Muscle layer of colon (tissue), 2 donors: ENCODE data around the gene RTKN2.
"Not testable (repeated sequence)": the region's sequence is repeated elsewhere in the genome, so short reads cannot be mapped to it uniquely, and the experiment has no call there.

Source experiments
- H3K27ac ChIP-seq: one replicate; pipeline ENCODE4 v1.7.0; 2013; ENCODE audit warnings: low read depth, mild to moderate bottlenecking, low read length, moderate library complexity
- H3K27me3 ChIP-seq, 2 donors: one replicate each; pipeline ENCODE4 v1.7.0; 2013; ENCODE audit warnings: low read length in 2 of 2, mild to moderate bottlenecking in 2 of 2; ENCODE audit not compliant: insufficient read depth in 2 of 2, control insufficient read depth in 1 of 2
- H3K36me3 ChIP-seq: one replicate; pipeline ENCODE4 v1.7.0; 2013; ENCODE audit warnings: mild to moderate bottlenecking, low read length; ENCODE audit not compliant: insufficient read depth
- H3K4me1 ChIP-seq: one replicate; pipeline ENCODE4 v1.7.0; 2013; ENCODE audit warnings: mild to moderate bottlenecking, low read length; ENCODE audit not compliant: insufficient read depth
- H3K4me3 ChIP-seq, 2 donors: one replicate each; pipeline ENCODE4 v1.7.0; 2013; ENCODE audit warnings: low read length in 2 of 2, low read depth in 1 of 2, mild to moderate bottlenecking in 1 of 2, moderate library complexity in 1 of 2
- H3K9ac ChIP-seq: one replicate; pipeline ENCODE4 v1.7.0; 2013; ENCODE audit warnings: low read length
- H3K9me3 ChIP-seq: one replicate; pipeline ENCODE4 v1.7.0; 2013; ENCODE audit warnings: mild to moderate bottlenecking, low read length
- donor health status: abdominal sarcoma.
- donor health status: Adenocarcinoma of cecum.

The RTKN2 gene

DNA sequence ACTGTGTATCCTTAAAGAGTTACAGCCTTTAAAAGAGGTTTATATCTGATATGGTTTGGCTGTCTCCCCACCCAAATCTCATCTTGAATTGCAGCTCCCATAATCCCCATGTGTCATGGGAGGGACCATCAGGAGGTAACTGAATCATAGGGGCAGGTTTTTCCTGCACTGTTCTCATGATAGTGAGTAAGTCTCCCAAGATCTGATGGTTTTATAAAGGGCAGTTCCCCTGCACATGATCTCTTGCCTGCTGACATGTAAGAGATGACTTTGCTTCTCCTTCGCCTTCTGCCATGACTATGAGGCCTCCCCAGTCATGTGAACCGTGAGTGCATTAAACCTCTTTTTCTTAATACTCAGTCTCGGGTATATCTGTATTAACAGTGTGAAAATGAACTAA is 9.7 kb downstream of the RTKN2 start:
- H3K4me3 ChIP-seq = no peak overlapping the region
- H3K4me1 ChIP-seq = no peaks in the 10 kb centered on the region
- H3K36me3 ChIP-seq = no peaks in the 10 kb centered on the region
- H3K9me3 ChIP-seq = no peaks in the 10 kb centered on the region
- no peak overlapping the region for H3K9ac ChIP-seq
- no peaks in the 10 kb centered on the region for H3K27me3 ChIP-seq
- H3K27ac ChIP-seq = no peak overlapping the region

DNA sequence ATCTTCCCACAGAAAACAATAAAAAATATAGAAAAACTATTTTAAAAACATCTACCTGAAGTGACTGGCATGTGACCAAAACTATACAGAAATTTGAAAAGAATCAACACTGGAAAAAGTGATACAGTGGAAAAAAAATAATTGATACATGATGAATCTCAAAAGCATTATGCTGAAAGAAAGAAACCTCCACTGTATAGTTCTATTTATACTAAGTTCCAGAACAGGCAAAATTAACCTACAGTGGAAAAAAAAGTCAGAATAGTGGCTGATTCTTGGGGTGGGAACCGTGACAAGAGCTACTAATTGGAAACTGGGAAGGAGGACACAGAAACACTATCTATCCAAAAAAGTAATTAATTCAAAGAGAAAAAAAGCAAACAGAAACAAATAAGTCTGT is 14.9 kb downstream of the RTKN2 start:
- Histone ChIP-seq H3K9me3 (no peaks in the 10 kb centered on the region), H3K4me3 (no peak overlapping the region), H3K27ac (no peak overlapping the region), H3K27me3 (no peaks in the 10 kb centered on the region), H3K4me1 (no peaks in the 10 kb centered on the region), H3K9ac (no peak overlapping the region), H3K36me3 (no peaks in the 10 kb centered on the region)

DNA sequence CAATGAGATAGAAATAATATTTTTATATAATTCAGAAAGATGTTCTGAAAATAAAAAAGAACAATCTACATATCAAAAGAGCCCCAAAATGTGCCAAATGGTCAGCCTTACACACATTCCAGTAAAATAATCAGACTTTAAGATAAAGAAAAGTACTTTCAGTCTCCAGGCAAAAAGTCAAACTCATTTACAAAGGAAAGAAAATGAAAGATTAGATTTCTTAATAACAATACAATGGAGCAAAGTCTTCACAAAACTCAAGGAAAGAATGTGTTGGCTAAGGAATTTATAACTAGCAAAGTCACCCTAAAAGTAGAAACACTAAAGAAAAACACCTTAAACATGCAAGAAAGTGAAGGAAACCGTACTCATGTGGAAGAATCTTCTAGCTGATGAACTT is 16.6 kb downstream of the RTKN2 start:
- Histone ChIP-seq H3K27me3 (no peaks in the 10 kb centered on the region), H3K4me3 (no peak overlapping the region), H3K27ac (no peak overlapping the region), H3K9ac (no peak overlapping the region), H3K4me1 (no peaks in the 10 kb centered on the region), H3K9me3 (no peaks in the 10 kb centered on the region), H3K36me3 (no peaks in the 10 kb centered on the region)

DNA sequence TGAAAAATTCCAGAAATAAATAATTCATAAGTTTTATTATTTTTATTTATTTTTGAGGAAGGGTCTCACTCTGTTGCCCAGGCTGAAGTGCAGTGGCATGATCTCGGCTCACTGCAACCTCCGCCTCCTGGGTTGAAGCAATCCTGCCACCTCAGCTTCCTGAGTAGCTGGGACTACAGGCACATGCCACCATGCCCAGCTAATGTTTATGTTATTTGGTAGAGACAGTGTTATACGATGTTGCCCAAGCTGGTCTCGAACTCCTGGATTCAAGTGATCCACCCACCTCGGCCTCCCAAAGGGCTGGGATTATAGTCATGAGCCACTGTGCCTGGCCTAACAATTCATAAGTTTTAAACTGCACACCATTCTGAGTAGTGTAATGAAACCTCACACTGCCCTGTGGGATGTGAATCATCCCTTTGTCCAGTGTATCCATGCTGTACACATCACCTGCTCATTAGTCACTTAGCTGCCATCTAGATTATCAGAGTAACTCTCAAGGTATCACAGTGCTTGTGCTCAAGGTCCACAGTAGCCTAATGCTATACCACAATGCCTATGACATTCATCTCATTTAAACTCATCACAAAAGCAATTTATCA is 17.9 kb downstream of the RTKN2 start:
- no peak overlapping the region for H3K9ac ChIP-seq
- H3K9me3 ChIP-seq = no peaks in the 10 kb centered on the region
- no peak overlapping the region for H3K27ac ChIP-seq
- no peaks in the 10 kb centered on the region for H3K4me1 ChIP-seq
- H3K36me3 ChIP-seq = no peaks in the 10 kb centered on the region
- no peak overlapping the region for H3K4me3 ChIP-seq
- H3K27me3 ChIP-seq = no peaks in the 10 kb centered on the region

DNA sequence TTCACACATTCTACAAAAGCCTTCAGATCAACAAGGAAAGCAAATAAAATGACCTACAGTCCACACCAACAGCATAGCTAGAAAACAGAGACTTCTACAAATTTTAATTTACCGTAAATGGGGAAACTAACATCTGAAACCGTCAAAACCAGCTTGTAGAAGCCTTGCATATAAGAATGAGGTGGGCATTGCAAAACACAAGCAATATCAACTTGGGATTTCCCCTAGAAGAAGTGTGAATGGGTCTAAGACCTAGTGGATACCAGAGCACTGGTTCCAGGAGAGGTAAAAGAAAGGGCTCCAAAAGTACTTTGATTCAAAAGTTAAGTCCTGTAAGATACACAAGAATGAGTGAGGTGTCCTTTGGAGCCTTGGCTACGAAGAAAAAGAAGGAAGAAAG is 18.7 kb downstream of the RTKN2 start:
- Histone ChIP-seq H3K36me3 (no peaks in the 10 kb centered on the region), H3K27me3 (no peaks in the 10 kb centered on the region), H3K9me3 (no peaks in the 10 kb centered on the region), H3K9ac (no peak overlapping the region), H3K4me3 (no peak overlapping the region), H3K27ac (no peak overlapping the region), H3K4me1 (no peaks in the 10 kb centered on the region)

DNA sequence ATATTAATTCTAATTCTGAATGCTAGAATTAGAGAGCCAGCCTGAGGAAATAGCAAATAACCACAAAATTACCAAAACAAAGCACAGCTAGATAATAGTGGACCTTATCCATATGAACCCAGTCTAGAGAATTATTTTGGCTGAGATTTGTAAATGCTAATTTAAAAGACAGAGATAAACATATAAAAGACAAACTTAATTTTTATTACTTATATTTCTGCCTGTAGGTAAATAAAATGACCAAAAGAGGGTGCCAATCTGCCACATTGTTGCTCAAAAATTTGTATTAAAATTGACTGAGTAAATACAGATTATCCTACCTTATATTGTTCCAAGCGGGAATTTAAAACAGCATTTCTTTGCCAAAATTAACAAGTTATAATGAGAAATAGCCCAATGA is 20.2 kb downstream of the RTKN2 start:
- H3K9me3 ChIP-seq = no peaks in the 10 kb centered on the region
- no peak overlapping the region for H3K4me3 ChIP-seq
- no peak overlapping the region for H3K27ac ChIP-seq
- no peaks in the 10 kb centered on the region for H3K36me3 ChIP-seq
- H3K9ac ChIP-seq = no peak overlapping the region
- H3K4me1 ChIP-seq = peaks cover 3% of the 10 kb centered on the region
- no peaks in the 10 kb centered on the region for H3K27me3 ChIP-seq

DNA sequence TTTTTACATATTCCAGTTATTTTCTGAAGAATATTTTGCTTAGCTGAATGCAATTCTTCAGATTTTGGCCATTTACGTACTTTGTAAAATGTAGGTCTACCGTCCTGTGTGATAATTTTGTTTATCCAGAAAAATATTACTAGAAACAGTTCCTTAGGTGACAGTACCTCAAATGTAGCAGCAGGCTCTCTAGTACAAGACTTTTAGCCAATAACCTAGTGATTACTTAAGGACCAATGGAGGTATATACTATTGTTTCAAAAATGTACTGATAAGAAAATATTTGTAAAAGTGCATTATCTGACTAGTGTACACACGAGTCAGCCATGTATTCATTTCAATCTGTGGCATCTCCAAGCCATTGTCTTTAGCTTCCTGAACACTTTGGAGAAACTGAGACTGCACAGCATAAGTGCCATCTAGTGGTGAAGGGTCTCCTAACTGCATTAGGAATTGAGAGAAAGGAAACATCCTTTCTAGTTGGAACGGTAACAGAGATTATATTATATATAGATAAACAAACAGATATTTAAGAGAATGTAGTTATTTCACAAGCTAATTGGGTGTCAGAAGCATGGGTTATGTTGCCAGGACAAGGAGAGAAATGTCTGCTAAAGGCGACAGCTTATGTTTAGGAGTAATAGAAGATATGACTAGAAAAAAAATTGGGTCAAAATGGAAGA is 23.7 kb downstream of the RTKN2 start:
- Histone ChIP-seq H3K9me3 (no peaks in the 10 kb centered on the region), H3K27ac (no peak overlapping the region), H3K36me3 (no peaks in the 10 kb centered on the region), H3K27me3 (no peaks in the 10 kb centered on the region), H3K4me1 (peaks cover 8% of the 10 kb centered on the region), H3K9ac (no peak overlapping the region), H3K4me3 (no peak overlapping the region)

DNA sequence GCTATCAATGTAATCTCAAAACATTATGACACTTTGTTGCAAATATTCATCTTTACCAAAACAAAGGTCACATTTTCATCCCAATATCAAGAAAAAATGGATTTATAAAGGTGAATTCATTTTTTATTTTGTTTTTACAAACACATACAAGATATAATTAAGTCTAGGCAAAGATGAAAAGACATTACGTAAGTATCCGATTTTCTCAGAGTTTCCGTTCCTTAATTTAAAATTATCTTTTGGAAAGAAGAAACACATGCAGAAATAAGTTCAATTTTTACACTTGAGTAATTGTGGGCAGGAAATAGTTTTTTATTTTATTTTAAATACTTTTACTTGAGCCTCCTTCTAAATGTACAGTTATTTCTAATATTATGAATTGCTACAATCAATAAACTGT is 24.6 kb downstream of the RTKN2 start:
- no peak overlapping the region for H3K4me3 ChIP-seq
- no peak overlapping the region for H3K27ac ChIP-seq

DNA sequence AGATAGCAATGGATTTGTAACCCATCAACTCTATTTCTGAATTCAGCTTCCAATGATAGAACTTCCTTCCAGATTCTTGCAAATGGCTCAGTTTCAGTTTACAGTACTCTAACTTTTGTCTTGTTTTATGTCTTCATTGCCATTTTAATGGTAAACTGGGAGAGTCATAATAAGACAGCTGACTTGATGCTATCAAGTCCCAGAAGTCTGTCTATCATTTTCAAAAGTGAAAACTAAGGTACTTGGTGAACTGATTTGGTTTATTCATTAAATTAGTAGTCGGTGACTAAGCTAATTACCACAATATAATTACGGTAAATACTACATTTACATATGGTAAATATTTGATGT is 25.0 kb downstream of the RTKN2 start:
- H3K36me3 ChIP-seq = no peaks in the 10 kb centered on the region
- no peaks in the 10 kb centered on the region for H3K9me3 ChIP-seq
- H3K27me3 ChIP-seq = no peaks in the 10 kb centered on the region
- peaks cover 8% of the 10 kb centered on the region for H3K4me1 ChIP-seq
- H3K9ac ChIP-seq = no peak overlapping the region
- H3K27ac ChIP-seq = no peak overlapping the region
- H3K4me3 ChIP-seq = peak overlapping the region in 1 of 2 donors; percentile 5

More for the DNA sequence above, 24.6 kb downstream of the RTKN2 start:
- Histone ChIP-seq H3K27me3 (no peaks in the 10 kb centered on the region), H3K9ac (no peak overlapping the region), H3K4me1 (peaks cover 8% of the 10 kb centered on the region), H3K36me3 (no peaks in the 10 kb centered on the region), H3K9me3 (no peaks in the 10 kb centered on the region)

DNA sequence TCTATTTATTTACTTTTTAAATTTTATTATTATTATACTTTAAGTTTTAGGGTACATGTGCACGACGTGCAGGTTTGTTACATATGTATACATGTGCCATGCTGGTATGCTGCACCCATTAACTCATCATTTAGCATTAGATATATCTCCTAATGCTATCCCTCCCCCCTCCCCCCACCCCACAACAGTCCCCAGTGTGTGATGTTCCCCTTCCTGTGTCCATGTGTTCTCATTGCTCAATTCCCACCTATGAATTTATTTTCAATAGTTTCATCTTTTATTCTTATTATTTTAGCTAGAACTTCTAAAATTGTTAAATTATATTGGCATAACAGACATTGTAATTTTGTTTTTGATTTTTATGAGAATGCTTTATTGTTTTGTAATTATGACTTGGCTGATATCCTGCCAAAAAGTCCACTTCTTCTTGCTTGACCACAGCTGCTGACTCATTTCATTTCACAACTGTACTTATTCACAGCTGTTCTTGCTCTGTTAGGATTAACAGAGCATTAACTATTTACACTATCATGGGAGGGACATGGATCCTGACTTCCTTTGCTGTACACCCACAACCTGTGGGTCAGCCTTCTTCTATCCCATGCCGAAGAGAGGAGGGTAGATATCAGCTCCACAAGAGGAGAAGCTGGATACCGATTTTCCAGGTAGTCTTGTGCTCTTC is 25.5 kb downstream of the RTKN2 start:
- H3K9ac ChIP-seq, H3K36me3 ChIP-seq, H3K27ac ChIP-seq, H3K9me3 ChIP-seq, H3K27me3 ChIP-seq, H3K4me1 ChIP-seq: not testable (repeated sequence)
- H3K4me3 ChIP-seq = peak overlapping the region in 1 of 2 donors; percentile 5

DNA sequence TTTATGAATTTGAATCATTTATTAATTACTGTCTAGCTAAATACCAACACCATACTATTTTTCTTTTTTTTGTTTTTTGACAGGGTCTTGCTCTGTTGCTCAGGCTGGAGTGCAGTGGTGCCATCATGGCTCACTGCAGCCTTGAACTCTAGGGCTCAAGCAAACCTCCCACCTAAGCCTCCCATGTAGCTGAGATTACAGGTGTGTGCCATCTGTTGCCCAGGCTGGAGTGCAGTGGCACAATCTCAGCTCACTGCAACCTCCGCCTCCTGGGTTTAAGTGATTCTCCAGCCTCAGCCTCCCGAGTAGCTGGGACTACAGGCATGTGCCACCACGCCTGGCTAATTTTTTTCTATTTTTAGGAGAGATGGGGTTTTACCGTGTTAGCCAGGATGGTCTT is 27.1 kb downstream of the RTKN2 start:
- not testable (repeated sequence) for H3K27ac ChIP-seq, H3K9ac ChIP-seq, H3K36me3 ChIP-seq, H3K4me1 ChIP-seq, H3K4me3 ChIP-seq, H3K9me3 ChIP-seq, H3K27me3 ChIP-seq

DNA sequence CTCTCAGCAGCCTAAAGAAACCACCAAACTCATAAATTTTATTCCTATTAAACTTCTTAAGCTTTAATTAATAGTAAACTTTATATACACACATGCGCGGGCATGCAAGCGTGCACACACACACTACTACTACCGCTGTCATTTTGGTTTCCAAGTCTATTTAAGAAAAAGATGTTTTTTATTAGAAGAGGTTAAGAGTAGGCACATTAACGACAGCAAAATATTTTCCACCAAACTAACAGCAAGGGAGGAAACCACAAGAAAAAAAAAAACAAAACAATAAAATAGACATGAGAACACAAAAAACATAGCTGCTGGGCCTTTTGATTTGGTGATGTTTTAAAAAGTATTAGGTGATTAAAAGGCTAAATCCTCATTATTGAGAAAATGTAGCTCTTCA is 28.6 kb downstream of the RTKN2 start:
- Histone ChIP-seq H3K27ac (no peak overlapping the region), H3K27me3 (no peaks in the 10 kb centered on the region), H3K9me3 (no peaks in the 10 kb centered on the region), H3K4me3 (no peak overlapping the region), H3K9ac (no peak overlapping the region), H3K4me1 (peaks cover 8% of the 10 kb centered on the region), H3K36me3 (no peaks in the 10 kb centered on the region)
